Vagina (tissue), 2 donors: ENCODE data around the gene CKMT2.

ENCODE experiments used
- POLR2A ChIP-seq, 2 donors: fragments of 450-650 bp; IDR thresholded peaks; one replicate each; pipeline ENCODE4 v1.6.1; 2017; ENCODE audit warnings: antibody characterized with exemption in 2 of 2, mild to moderate bottlenecking in 2 of 2, moderate library complexity in 2 of 2
- POLR2AphosphoS5 ChIP-seq, 2 donors: sonication (generic); formaldehyde crosslinking; IDR thresholded peaks; one replicate each; pipeline ENCODE4 v1.9.0; 2017; ENCODE audit warnings: antibody characterized with exemption in 2 of 2, mild to moderate bottlenecking in 2 of 2, low read depth in 1 of 2; ENCODE audit not compliant: insufficient read depth in 1 of 2
- TF ChIP-seq, protein P1 (sequence below), 3 experiments: fragments of 450-650 bp in 2 of 3; fragments of 200-600 bp in 1 of 3; sonication (generic) in 1 of 3; IDR thresholded peaks; one replicate each; pipeline ENCODE4 v1.5.1; 2017 to 2019; ENCODE audit warnings: antibody characterized with exemption in 3 of 3, mild to moderate bottlenecking in 2 of 3, moderate library complexity in 2 of 3

DNA sequence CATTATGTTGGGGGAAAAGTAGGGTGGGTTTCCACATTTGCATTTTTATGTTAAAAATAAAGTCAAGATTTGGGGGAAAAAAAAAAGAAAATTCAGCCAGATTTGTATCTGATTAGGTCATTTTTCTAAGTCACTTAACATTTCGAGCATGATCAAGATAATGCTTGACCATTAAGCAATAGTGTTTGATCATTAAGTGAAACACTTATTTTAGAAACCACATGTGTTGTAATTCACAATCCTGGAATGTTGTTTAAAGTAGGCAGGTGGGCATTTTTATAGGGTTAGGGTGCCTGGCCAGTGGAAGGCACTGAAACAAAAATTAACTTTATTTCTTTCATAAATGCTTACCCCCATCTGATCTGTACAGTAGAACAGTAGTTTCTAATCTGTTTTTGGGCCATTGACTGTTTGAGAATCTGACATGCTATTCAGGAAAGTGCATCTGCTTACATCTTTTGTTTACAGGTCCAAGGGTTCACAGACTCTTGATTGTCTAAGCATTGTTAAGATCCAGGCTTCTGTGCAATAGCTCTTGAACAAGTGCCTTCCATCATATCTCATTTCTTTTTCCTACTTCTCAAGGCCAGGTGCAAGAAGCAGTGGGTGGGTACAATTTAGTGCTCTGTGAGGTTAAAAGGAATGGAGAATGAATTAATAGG, 77.4 kb downstream of the CKMT2 start:
- TF ChIP-seq, protein P1, sequence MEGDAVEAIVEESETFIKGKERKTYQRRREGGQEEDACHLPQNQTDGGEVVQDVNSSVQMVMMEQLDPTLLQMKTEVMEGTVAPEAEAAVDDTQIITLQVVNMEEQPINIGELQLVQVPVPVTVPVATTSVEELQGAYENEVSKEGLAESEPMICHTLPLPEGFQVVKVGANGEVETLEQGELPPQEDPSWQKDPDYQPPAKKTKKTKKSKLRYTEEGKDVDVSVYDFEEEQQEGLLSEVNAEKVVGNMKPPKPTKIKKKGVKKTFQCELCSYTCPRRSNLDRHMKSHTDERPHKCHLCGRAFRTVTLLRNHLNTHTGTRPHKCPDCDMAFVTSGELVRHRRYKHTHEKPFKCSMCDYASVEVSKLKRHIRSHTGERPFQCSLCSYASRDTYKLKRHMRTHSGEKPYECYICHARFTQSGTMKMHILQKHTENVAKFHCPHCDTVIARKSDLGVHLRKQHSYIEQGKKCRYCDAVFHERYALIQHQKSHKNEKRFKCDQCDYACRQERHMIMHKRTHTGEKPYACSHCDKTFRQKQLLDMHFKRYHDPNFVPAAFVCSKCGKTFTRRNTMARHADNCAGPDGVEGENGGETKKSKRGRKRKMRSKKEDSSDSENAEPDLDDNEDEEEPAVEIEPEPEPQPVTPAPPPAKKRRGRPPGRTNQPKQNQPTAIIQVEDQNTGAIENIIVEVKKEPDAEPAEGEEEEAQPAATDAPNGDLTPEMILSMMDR (IDR thresholded peaks at IDR 0.05) = no peak
- no peak for TF ChIP-seq POLR2AphosphoS5 (IDR thresholded peaks at IDR 0.05; ENCODE audit: insufficient read depth in 1 of 2, low read depth in 1 of 2)
- TF ChIP-seq POLR2A (IDR thresholded peaks at IDR 0.05) = no peak
